Choroid plexus epithelial cell (primary cell): ENCODE data around the gene TEAD1.
A peak's percentile ranks its signal among the peaks of the same experiment; 100 is the strongest.

ENCODE experiments used
- DNase-seq: peaks from one replicate; pipeline ENCODE4 v3.0.0-alpha.2; 2010; ENCODE audit warnings: low read depth
- H3K4me3 ChIP-seq: 2 replicates; pipeline ENCODE4 v1.5.1; 2011; ENCODE audit warnings: low read depth, mild to moderate bottlenecking, control low read depth, low read length, moderate library complexity
- CTCF ChIP-seq: conservative IDR thresholded peaks from 2 replicates; pipeline ENCODE4 v1.5.1; 2011; ENCODE audit warnings: low read depth, mild to moderate bottlenecking, control low read depth, inconsistent platforms, low read length, moderate library complexity

The TEAD1 gene

GRCh38 chr11:12724301-12725054, 50.3 kb downstream of the TEAD1 start:
- no peak overlapping the region for H3K4me3 ChIP-seq
- DNase-seq = peak; percentile 97
- no peak for TF ChIP-seq CTCF

- DNase-seq = peak; percentile 73
- no peak overlapping the region for H3K4me3 ChIP-seq
- TF ChIP-seq CTCF = no peak
Measured at GRCh38 chr11:12725055-12725862, 51.0 kb downstream of the TEAD1 start.

- TF ChIP-seq CTCF = no peak
- peak; percentile 54 for DNase-seq
- H3K4me3 ChIP-seq = no peak overlapping the region
Measured at GRCh38 chr11:12725863-12726682, 51.9 kb downstream of the TEAD1 start.

- no peak overlapping the region for H3K4me3 ChIP-seq
- no peak for TF ChIP-seq CTCF
- peak; percentile 78 for DNase-seq
Measured at GRCh38 chr11:12727563-12728211, 53.5 kb downstream of the TEAD1 start.

GRCh38 chr11:12728417-12728816, 54.2 kb downstream of the TEAD1 start:
- H3K4me3 ChIP-seq = no peak overlapping the region
- no peak for DNase-seq
- TF ChIP-seq CTCF = no peak

GRCh38 chr11:12729941-12730340, 55.7 kb downstream of the TEAD1 start:
- DNase-seq = no peak
- no peak for TF ChIP-seq CTCF
- no peak overlapping the region for H3K4me3 ChIP-seq
